ENCODE measurements around the gene TMEM212.
"Not testable (repeated sequence)": the region's sequence is repeated elsewhere in the genome, so short reads cannot be mapped to it uniquely, and the experiment has no call there.

TMEM212 gene

GRCh38 chr3:171896316-171896715 is 53.2 kb downstream of the TMEM212 start:
- no peak for DNase-seq

GRCh38 chr3:171898192-171898591 is 55.0 kb downstream of the TMEM212 start:
- DNase-seq: no peak

DNA sequence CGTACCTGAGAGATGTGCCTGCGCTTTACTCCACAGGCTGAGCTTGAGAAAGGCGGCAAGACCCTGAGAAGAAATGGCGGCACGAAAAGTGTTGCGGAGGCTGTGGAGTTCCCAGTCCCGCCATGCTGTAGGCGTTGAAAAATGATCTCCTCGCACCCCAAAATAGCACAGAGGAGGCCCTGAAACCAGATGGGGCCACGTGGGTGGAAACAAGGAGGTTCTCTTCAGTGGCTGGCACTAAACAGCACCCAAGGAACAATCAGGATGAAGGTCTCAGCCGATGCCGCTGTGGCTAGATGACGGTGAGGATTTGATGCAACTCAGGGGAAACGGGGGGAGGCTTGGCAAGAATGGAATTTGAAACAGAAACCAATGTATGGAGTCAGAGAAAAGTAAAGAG is 57.3 kb downstream of the TMEM212 start:
- DNase-seq: no peak

- DNase-seq: peak; percentile 1
These were observed 58.6 kb downstream of the TMEM212 start for GRCh38 chr3:171901615-171902312.

GRCh38 chr3:171904829-171905228 is 61.7 kb downstream of the TMEM212 start:
- DNase-seq: no peak

- DNase-seq: not testable (repeated sequence)
These were observed 63.4 kb downstream of the TMEM212 start for GRCh38 chr3:171906503-171906902.

GRCh38 chr3:171906951-171907676 is 64.0 kb downstream of the TMEM212 start:
- no peak for DNase-seq

- no peak for DNase-seq
These were observed 64.6 kb downstream of the TMEM212 start for GRCh38 chr3:171907761-171908160.

DNA sequence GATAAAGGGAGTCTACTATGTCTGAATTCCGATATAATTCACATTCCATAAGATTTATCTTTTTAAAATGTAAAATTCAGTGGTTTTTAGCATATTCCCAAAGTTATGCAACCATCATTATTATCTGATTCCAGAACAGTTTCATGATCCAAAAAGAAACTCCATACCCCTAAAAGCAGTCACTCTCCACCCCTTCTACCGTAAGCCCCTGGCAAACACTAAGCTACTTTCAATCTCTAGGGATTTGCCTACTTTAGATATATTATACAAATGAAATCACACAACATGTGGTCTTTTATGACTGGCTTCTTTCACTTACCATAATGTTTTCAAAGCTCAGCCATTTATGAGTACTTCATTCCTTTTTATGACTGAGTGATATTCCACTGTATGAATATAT is 65.6 kb downstream of the TMEM212 start:
- no peak for DNase-seq

Data from activated CD4-positive, alpha-beta T cell treated with anti-CD3 and anti-CD28 coated beads, Interleukin-2, Interleukin-6, amounts not matched to agents 100 ng/mL and 50 ng/mL, durations not matched to agents 16 hours and 8 hours (primary cell).